ENCODE results near the gene TGFBI. TPM values are rescaled to one million over a fixed set of nuclear protein-coding genes. Genes with fewer than 3 reads are reported as not detected.

TGFBI gene
- total and polyA plus RNA-seq, 9 of the 15 experiments (the other 6 are each of a cell fraction or from before 2014, with no cell fraction given), result 0.05 to 0.62 (median 0.08) TPM; not detected in 6

DNA sequence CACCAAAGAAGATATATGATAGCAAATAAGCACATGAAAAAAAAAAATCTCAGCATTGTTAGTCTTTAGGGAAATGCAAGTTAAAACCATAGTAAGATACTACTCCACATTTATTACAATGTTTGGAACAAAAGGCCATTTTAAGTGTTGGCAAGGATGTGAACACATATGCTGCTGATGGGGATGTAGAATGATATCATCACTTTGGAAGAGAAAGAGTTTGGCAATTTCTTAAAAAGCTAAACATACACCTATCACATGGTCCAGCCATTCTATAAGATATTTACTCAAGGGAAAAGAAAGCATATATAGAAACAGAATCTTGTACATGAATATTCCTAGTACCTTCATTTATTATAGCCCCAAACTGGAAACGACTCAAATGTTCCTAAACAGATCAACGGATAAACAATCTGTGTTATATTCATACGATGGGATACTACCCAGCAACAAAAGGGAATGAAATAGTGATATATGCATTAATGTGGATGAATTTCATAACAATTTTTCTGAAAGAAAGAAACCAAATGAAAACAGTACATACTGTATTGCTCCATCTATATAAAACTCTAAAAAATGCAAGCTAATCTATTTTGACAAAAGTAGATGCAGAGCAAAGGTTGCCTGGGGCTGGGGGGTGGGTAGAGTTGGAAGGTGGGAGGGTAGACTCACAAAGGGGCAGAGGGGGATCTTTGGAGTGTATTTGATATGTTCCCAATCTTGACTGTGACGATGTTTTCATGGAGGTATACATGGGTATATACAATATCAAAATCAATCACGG, 58.2 kb downstream of the TGFBI start:
- ChIA-PET POLR2A (no interaction called here), CTCF (ENCODE audit: low intra/inter-chr PET ratio) (no interaction called here)
- Histone ChIP-seq H3K4me3 (no peak overlapping the region), H3K79me2 (ENCODE audit: control insufficient read depth, insufficient read depth, low read length) (no peaks in the 10 kb centered on the region), H3K9me1 (ENCODE audit: control insufficient read depth, insufficient read depth, low read length) (no peaks in the 10 kb centered on the region), H3K27ac (ENCODE audit: extremely low read depth, low read depth, low read length) (no peak overlapping the region), H3K9me3 (replicated peaks; ENCODE audit: control insufficient read depth, insufficient read depth, low read depth, low read length) (no peaks in the 10 kb centered on the region), H2AFZ (ENCODE audit: low read depth, low read length) (no peak overlapping the region), H3K9ac (ENCODE audit: insufficient read depth in 1 of 2, low read depth in 2 of 2, low read length in 2 of 2) (no peak overlapping the region), H4K20me1 (replicated peaks; ENCODE audit: control insufficient read depth, insufficient read depth, low read length) (no peaks in the 10 kb centered on the region), H3K27me3 (ENCODE audit: control insufficient read depth in 2 of 2, insufficient read depth in 2 of 2, low read length in 2 of 2) (no peaks in the 10 kb centered on the region; a peak in 1 of 5 replicates), H3K4me1 (replicated peaks in 1 of 2; ENCODE audit: control insufficient read depth in 2 of 2, insufficient read depth in 2 of 2, low read length in 2 of 2) (peaks cover 8 to 33% of the 10 kb centered on the region in 2 experiments), H3K4me2 (ENCODE audit: insufficient read depth, low read length) (no peak overlapping the region), H3K36me3 (ENCODE audit: control insufficient read depth, insufficient read depth, low read length) (no peaks in the 10 kb centered on the region)
- WGBS (ENCODE audit: insufficient coverage, low coverage, missing lambda C conversion rate), result 57% methylated on average over 5 of the region's 5 CpGs
- DNase-seq (ENCODE audit: extremely low read depth in 1 of 4, low spot score in 3 of 4) (no peak), FAIRE-seq (no peak), ATAC-seq (no peak)
- intact Hi-C loops (cut with micrococcal nuclease) (no loop called here), in situ Hi-C loops (cut with MboI) (no loop called here)
- no TSS peak for BruUV-seq (replicated peaks)
- TF ChIP-seq ZC3H8 (IDR thresholded peaks at IDR 0.05) (no peak), GTF2A2 (tag; IDR thresholded peaks at IDR 0.05) (no peak), FOSL1 (tag; conservative IDR thresholded peaks at IDR 0.05) (no peak), ZNF316 (IDR thresholded peaks at IDR 0.05) (peak; percentile 87), MAFG (tag; conservative IDR thresholded peaks at IDR 0.05) (peak; percentile 64), HES1 (IDR thresholded peaks at IDR 0.05; ENCODE audit: low read depth) (no peak), ZNF384 (IDR thresholded peaks at IDR 0.05; ENCODE audit: low read depth, low read length) (no peak), POU5F1 (IDR thresholded peaks at IDR 0.05; ENCODE audit: borderline replicate concordance, low read depth, low read length, partially characterized antibody) (no peak), NCOA2 (IDR thresholded peaks at IDR 0.05; ENCODE audit: partially characterized antibody in 2 of 2) (no peak), C11orf30 (IDR thresholded peaks at IDR 0.05; ENCODE audit: low read depth) (peak; percentile 68; the same call in 1 of the 2 replicates), ZNF174 (CRISPR knock-in tag; IDR thresholded peaks at IDR 0.05) (no peak), MAFF (IDR thresholded peaks at IDR 0.05; ENCODE audit: low read length) (0 out of 2 replicates have a peak, but pooled peaks have one; percentile 35), SOX6 (IDR thresholded peaks at IDR 0.05) (no peak), CBX3 (IDR thresholded peaks at IDR 0.05; ENCODE audit: borderline replicate concordance in 1 of 2, low read length in 2 of 2) (no peak), PCBP1 (IDR thresholded peaks at IDR 0.05; ENCODE audit: low read depth, low read length, poor library complexity, severe bottlenecking) (no peak), ZNF239 (CRISPR knock-in tag; IDR thresholded peaks at IDR 0.05) (no peak), ZNF586 (CRISPR knock-in tag; conservative IDR thresholded peaks at IDR 0.05) (no peak), FOXJ2 (tag; IDR thresholded peaks at IDR 0.05) (no peak), ZBTB9 (CRISPR knock-in tag; IDR thresholded peaks at IDR 0.05) (no peak), CBFB (CRISPR knock-in tag; IDR thresholded peaks at IDR 0.05) (no peak)
- TF ChIP-seq, protein P1, sequence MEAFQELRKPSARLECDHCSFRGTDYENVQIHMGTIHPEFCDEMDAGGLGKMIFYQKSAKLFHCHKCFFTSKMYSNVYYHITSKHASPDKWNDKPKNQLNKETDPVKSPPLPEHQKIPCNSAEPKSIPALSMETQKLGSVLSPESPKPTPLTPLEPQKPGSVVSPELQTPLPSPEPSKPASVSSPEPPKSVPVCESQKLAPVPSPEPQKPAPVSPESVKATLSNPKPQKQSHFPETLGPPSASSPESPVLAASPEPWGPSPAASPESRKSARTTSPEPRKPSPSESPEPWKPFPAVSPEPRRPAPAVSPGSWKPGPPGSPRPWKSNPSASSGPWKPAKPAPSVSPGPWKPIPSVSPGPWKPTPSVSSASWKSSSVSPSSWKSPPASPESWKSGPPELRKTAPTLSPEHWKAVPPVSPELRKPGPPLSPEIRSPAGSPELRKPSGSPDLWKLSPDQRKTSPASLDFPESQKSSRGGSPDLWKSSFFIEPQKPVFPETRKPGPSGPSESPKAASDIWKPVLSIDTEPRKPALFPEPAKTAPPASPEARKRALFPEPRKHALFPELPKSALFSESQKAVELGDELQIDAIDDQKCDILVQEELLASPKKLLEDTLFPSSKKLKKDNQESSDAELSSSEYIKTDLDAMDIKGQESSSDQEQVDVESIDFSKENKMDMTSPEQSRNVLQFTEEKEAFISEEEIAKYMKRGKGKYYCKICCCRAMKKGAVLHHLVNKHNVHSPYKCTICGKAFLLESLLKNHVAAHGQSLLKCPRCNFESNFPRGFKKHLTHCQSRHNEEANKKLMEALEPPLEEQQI (IDR thresholded peaks at IDR 0.05), result no peak
